K562 (cell line): Measurements from ENCODE around the gene RELA. TPM values are rescaled to one million over a fixed set of nuclear protein-coding genes. Genes with fewer than 3 reads are reported as not detected.
A peak's percentile ranks its signal among the peaks of the same experiment; 100 is the strongest.

ENCODE experiments used
- ATAC-seq: fragments of 200-7000 bp; cut with Tn5 transposase; 3 replicates; pipeline ENCODE4 v1.9.1; 2020; ENCODE audit warnings: moderate library complexity
- BruUV-seq: library from RNA; stranded (reverse); fragments of 400-500 nt; replicated peaks from 2 replicates; lab custom pipeline; 2021; lab: Mats Ljungman, UMichigan
- CTCF ChIA-PET: fragments of 300-600 bp; formaldehyde crosslinking; extraction: SDS; loops from one replicate; lab custom pipeline; 2021; ENCODE audit warnings: low intra/inter-chr PET ratio; lab: Yijun Ruan, JAX
- POLR2A ChIA-PET: fragments of 300-600, 350-650 bp; sonication (Branson Sonifier 250); formaldehyde crosslinking; extraction: SDS; loops from one replicate; lab custom pipeline; 2021; ENCODE audit warnings: antibody characterized with exemption, inconsistent platforms; lab: Yijun Ruan, JAX
- DNase-seq, 4 experiments: peaks; one replicate each; pipeline versions ENCODE4 v3.0.0 to v3.0.0-alpha.2; 2011 to 2018; ENCODE audit warnings: low spot score in 3 of 4, mixed read lengths in 3 of 4; ENCODE audit errors: extremely low read depth in 1 of 4
- FAIRE-seq: peaks from 2 replicates; lab custom pipeline; 2011; peaks lifted over from hg19 to GRCh38; lab: Jason Lieb, UNC
- H2AFZ ChIP-seq: 2 replicates; pipeline ENCODE4 v1.6.0; 2011; ENCODE audit warnings: low read depth, low read length, control low read depth, inconsistent platforms
- H3K27ac ChIP-seq: fragments of 200-600 bp; 3 replicates; pipeline ENCODE4 v1.8.0; 2011; ENCODE audit warnings: low read depth, mild to moderate bottlenecking, control low read depth, inconsistent platforms, low read length, moderate library complexity, mixed read lengths; ENCODE audit errors: extremely low read depth
- H3K27me3 ChIP-seq, 2 experiments: fragments of 300-600 bp in 1 of 2; 2 replicates in 1 of 2; 3 replicates in 1 of 2; pipeline versions ENCODE4 v1.6.0 to v1.8.0; 2011; ENCODE audit warnings: inconsistent platforms in 2 of 2, low read length in 2 of 2, mild to moderate bottlenecking in 1 of 2, mixed read lengths in 1 of 2, moderate library complexity in 1 of 2; ENCODE audit not compliant: control insufficient read depth in 2 of 2, insufficient read depth in 2 of 2
- H3K36me3 ChIP-seq: fragments of 300-600 bp; 3 replicates; pipeline ENCODE4 v1.8.0; 2011; ENCODE audit warnings: mild to moderate bottlenecking, low read length, inconsistent platforms; ENCODE audit not compliant: control insufficient read depth, insufficient read depth
- H3K4me1 ChIP-seq, 2 experiments: fragments of 200-600 bp in 1 of 2; replicated peaks in 1 of 2; 2 replicates in 1 of 2; 3 replicates in 1 of 2; pipeline versions ENCODE4 v1.5.1 to v1.8.0; 2011; ENCODE audit warnings: inconsistent platforms in 2 of 2, low read length in 2 of 2, mild to moderate bottlenecking in 1 of 2, mixed read lengths in 1 of 2, moderate library complexity in 1 of 2; ENCODE audit not compliant: control insufficient read depth in 2 of 2, insufficient read depth in 2 of 2
- H3K4me2 ChIP-seq: 2 replicates; pipeline ENCODE4 v1.6.1; 2011; ENCODE audit warnings: low read length, control low read depth, inconsistent platforms, mixed read lengths; ENCODE audit not compliant: insufficient read depth
- H3K4me3 ChIP-seq: fragments of 200-600 bp; sonication (generic), shearing (Covaris generic); 2 replicates; pipeline ENCODE4 v1.5.1; 2016; ENCODE audit warnings: control low read depth, inconsistent platforms
- H3K79me2 ChIP-seq: fragments of 200-600 bp; 3 replicates; pipeline ENCODE4 v1.8.0; 2011; ENCODE audit warnings: low read length, inconsistent platforms; ENCODE audit not compliant: control insufficient read depth, insufficient read depth
- H3K9ac ChIP-seq, 2 experiments: 2 replicates each; pipeline versions ENCODE4 v1.6.0 to v1.6.1; 2011; ENCODE audit warnings: low read depth in 2 of 2, low read length in 2 of 2, control low read depth in 1 of 2, inconsistent platforms in 1 of 2, mild to moderate bottlenecking in 1 of 2, mixed read lengths in 1 of 2; ENCODE audit not compliant: insufficient read depth in 1 of 2
- H3K9me1 ChIP-seq: one replicate; pipeline ENCODE4 v1.6.0; 2011; ENCODE audit warnings: inconsistent platforms, mild to moderate bottlenecking, low read length, moderate library complexity; ENCODE audit not compliant: control insufficient read depth, insufficient read depth
- H3K9me3 ChIP-seq: replicated peaks from 2 replicates; pipeline ENCODE4 v1.5.1; 2011; ENCODE audit warnings: low read depth, low read length, inconsistent platforms; ENCODE audit not compliant: control insufficient read depth, insufficient read depth
- H4K20me1 ChIP-seq: replicated peaks from 2 replicates; pipeline ENCODE4 v1.6.1; 2011; ENCODE audit warnings: low read length, inconsistent platforms, mixed read lengths; ENCODE audit not compliant: control insufficient read depth, insufficient read depth
- BACH1 ChIP-seq: fragments of 200-800 bp; sonication (Bioruptor generic); IDR thresholded peaks from 2 replicates; pipeline ENCODE4 v1.6.1; 2016; ENCODE audit warnings: missing genetic modification characterization, missing compliant biosample characterization
- BRD9 ChIP-seq: fragments of 450-650 bp; IDR thresholded peaks from 2 replicates; pipeline ENCODE4 v1.6.1; 2018; ENCODE audit warnings: low read depth; ENCODE audit not compliant: partially characterized antibody
- DIDO1 ChIP-seq: fragments of 450-650 bp; IDR thresholded peaks from 2 replicates; pipeline ENCODE4 v1.6.1; 2016; ENCODE audit warnings: low read depth, missing biosample characterization, missing genetic modification characterization
- FIP1L1 ChIP-seq: fragments of 200-400 bp; formaldehyde crosslinking; IDR thresholded peaks from 2 replicates; pipeline ENCODE4 v1.6.1; 2018; ENCODE audit warnings: mild to moderate bottlenecking, low read depth, low read length; ENCODE audit not compliant: poor library complexity, severe bottlenecking
- HOMEZ ChIP-seq: fragments of 250-450 bp; sonication (Bioruptor Pico); IDR thresholded peaks from 2 replicates; pipeline ENCODE4 v1.4.0; 2020; ENCODE audit warnings: mild to moderate bottlenecking, moderate library complexity
- KAT2B ChIP-seq: IDR thresholded peaks from one replicate; pipeline ENCODE4 v1.6.1; 2012; ENCODE audit warnings: low read depth, mild to moderate bottlenecking, control low read depth, inconsistent platforms, low read length, moderate library complexity
- PCBP1 ChIP-seq: fragments of 200-400 bp; formaldehyde crosslinking; IDR thresholded peaks from 2 replicates; pipeline ENCODE4 v1.6.1; 2018; ENCODE audit warnings: mild to moderate bottlenecking, low read depth, low read length; ENCODE audit not compliant: poor library complexity, severe bottlenecking
- ZNF232 ChIP-seq: sonication (generic); formaldehyde crosslinking; IDR thresholded peaks from 2 replicates; pipeline ENCODE4 v1.8.0; 2022; ENCODE audit warnings: mild to moderate bottlenecking, missing genetic modification reagents
- ZNF445 ChIP-seq: fragments of 250-450 bp; sonication (Bioruptor Pico); IDR thresholded peaks from 2 replicates; pipeline ENCODE4 v1.4.0; 2020; ENCODE audit warnings: low read depth, mild to moderate bottlenecking, moderate library complexity
- ZNF609 ChIP-seq: sonication (generic); formaldehyde crosslinking; IDR thresholded peaks from 2 replicates; pipeline ENCODE4 v1.8.1; 2023; ENCODE audit warnings: missing genetic modification reagents, mild to moderate bottlenecking, borderline replicate concordance
- ZNF644 ChIP-seq: fragments of 200-800 bp; sonication (Bioruptor generic); IDR thresholded peaks from 2 replicates; pipeline ENCODE4 v1.6.1; 2016; ENCODE audit warnings: low read depth, missing genetic modification characterization, missing compliant biosample characterization
- WGBS: fragments of 100-300 bp; shearing (Covaris generic); methylation state at CpG from one replicate; pipeline ENCODE4 v1.1.6; 2016; ENCODE audit warnings: low coverage, mixed read lengths; ENCODE audit not compliant: insufficient coverage; ENCODE audit errors: missing lambda C conversion rate; 5-methylcytosine and 5-hydroxymethylcytosine counted together
- in situ Hi-C: fragments of 300-500 bp; cut with MboI; formaldehyde crosslinking; loops from 4 replicates; pipeline ENCODE4 v1.15.0; 2018; ENCODE audit warnings: inconsistent platforms, mixed read lengths
- intact Hi-C: fragments of 100-400 bp; cut with micrococcal nuclease; formaldehyde crosslinking; loops from 2 replicates; pipeline ENCODE4 v1.14.2; 2022
- polyA plus RNA-seq, 8 experiments: library from polyadenylated mRNA; depleted of rRNA in 4 of 8; stranded (reverse) in 5 of 8; unstranded in 3 of 8; fragments of >200 nt; fragmentation: Nextera tagmentation in 2 of 8; fragmentation: Illumina TruSeq in 1 of 8; extraction: Ambion mirVana in 2 of 8; extraction: Trizol in 1 of 8; gene quantifications; 2 replicates each; pipeline versions ENCODE4 v1.2.1 to v1.2.3, GENCODE V29; 2011 to 2014; ENCODE audit warnings: inconsistent platforms in 1 of 8, missing spikeins in 1 of 8
- total RNA-seq, 7 experiments: library from RNA; depleted of rRNA in 6 of 7; stranded (reverse); fragments of >200 nt in 6 of 7; fragmentation: Illumina TruSeq in 2 of 7; extraction: Trizol in 2 of 7; gene quantifications; 2 replicates each; pipeline versions ENCODE4 v1.2.1 to v1.2.3, GENCODE V29; 2011 to 2021; ENCODE audit warnings: low replicate concordance in 1 of 7

The RELA gene
- total and polyA plus RNA-seq, 9 of the 15 experiments (the other 6 are each of a cell fraction or from before 2014, with no cell fraction given), result 6.0 to 67.4 (median 20.6) TPM

- Histone ChIP-seq H3K9me3 (no peaks in the 10 kb centered on the region), H3K9me1 (peaks cover 3% of the 10 kb centered on the region), H3K4me2 (no peak overlapping the region), H3K36me3 (peaks cover 93% of the 10 kb centered on the region; the same call in 2 of the 3 replicates), H3K9ac (peak overlapping the region in 1 of 2 experiments; percentile 46; a peak in 1 of 4 replicates), H4K20me1 (0 out of 2 replicates have a peak, but pooled peaks cover 5% of the 10 kb centered on the region), H3K4me1 (peaks cover under 1 to 33% of the 10 kb centered on the region in 2 experiments; a peak in 4 of 5 replicates), H2AFZ (no peak overlapping the region), H3K27me3 (no peaks in the 10 kb centered on the region), H3K4me3 (no peak overlapping the region), H3K79me2 (no peaks in the 10 kb centered on the region; the same call in 2 of the 3 replicates), H3K27ac (no peak overlapping the region)
- ATAC-seq (no peak), FAIRE-seq (no peak), DNase-seq (no peak)
- in situ Hi-C loops, result no loop called here
- 85% methylated on average over 11 of the region's 11 CpGs for WGBS
- ChIA-PET CTCF (no interaction called here), POLR2A (interaction anchor here (0.5 to 1.4 kb wide), 2 partner anchors 24 to 227 kb away, joined by 3 read pairs; no protein-coding TSS in a partner anchor)
- TF ChIP-seq HOMEZ (CRISPR knock-in tag), result no peak
- TF ChIP-seq DIDO1, result no peak
- TF ChIP-seq PCBP1, result no peak
- TF ChIP-seq ZNF232, result no peak
- TF ChIP-seq ZNF644 (tag), result no peak
- no peak for TF ChIP-seq FIP1L1
- TF ChIP-seq BRD9, result no peak
- no peak for TF ChIP-seq ZNF445 (CRISPR knock-in tag)
- no peak for TF ChIP-seq BACH1 (tag)
- no peak for TF ChIP-seq ZNF609
- no peak for TF ChIP-seq KAT2B
- intact Hi-C loops, result no loop called here
- no TSS peak for BruUV-seq
These were observed 32.5 kb downstream of the RELA start for GRCh38 chr11:65630215-65630614.
